Spleen (tissue), 11 donors: ENCODE results near the gene RBBP6. TPM values are rescaled to one million over a fixed set of nuclear protein-coding genes. Genes with fewer than 3 reads are reported as not detected.

Source experiments
- DNase-seq: peaks from one replicate; pipeline ENCODE4 v3.0.0-alpha.2; 2020
- H3K27ac ChIP-seq, 8 donors: fragments of 200-600 bp; sonication (generic) in 7 of 8; 1 replicate in 4 of 8; 2 replicates in 4 of 8; pipeline versions ENCODE4 v1.5.0 to v1.8.0; 2016 to 2021; ENCODE audit warnings: inconsistent platforms in 4 of 8, mild to moderate bottlenecking in 4 of 8, moderate library complexity in 1 of 8
- H3K27me3 ChIP-seq, 7 donors: fragments of 200-600 bp; sonication (generic) in 6 of 7; replicated peaks in 1 of 7; 1 replicate in 4 of 7; 2 replicates in 3 of 7; pipeline versions ENCODE4 v1.5.0 to v1.8.0; 2016 to 2021; ENCODE audit warnings: inconsistent platforms in 3 of 7, mild to moderate bottlenecking in 1 of 7
- H3K36me3 ChIP-seq, 6 donors: fragments of 200-600 bp; sonication (generic) in 5 of 6; 1 replicate in 4 of 6; 2 replicates in 2 of 6; pipeline versions ENCODE4 v1.5.0 to v1.8.0; 2016 to 2021; ENCODE audit warnings: inconsistent platforms in 2 of 6
- H3K4me1 ChIP-seq, 6 donors: fragments of 200-600 bp; sonication (generic) in 5 of 6; 1 replicate in 3 of 6; 2 replicates in 3 of 6; pipeline versions ENCODE4 v1.5.0 to v1.8.0; 2016 to 2021; ENCODE audit warnings: inconsistent platforms in 3 of 6
- H3K4me3 ChIP-seq, 8 donors: fragments of 200-600 bp; sonication (generic) in 7 of 8; 1 replicate in 4 of 8; 2 replicates in 4 of 8; pipeline versions ENCODE4 v1.5.0 to v1.8.0; 2016 to 2021; ENCODE audit warnings: inconsistent platforms in 4 of 8, mild to moderate bottlenecking in 4 of 8, moderate library complexity in 2 of 8
- H3K9me3 ChIP-seq, 8 donors: fragments of 200-600 bp; sonication (generic) in 7 of 8; 1 replicate in 4 of 8; 2 replicates in 4 of 8; pipeline versions ENCODE4 v1.5.0 to v1.8.0; 2016 to 2021; ENCODE audit warnings: inconsistent platforms in 4 of 8
- POLR2A ChIP-seq, 3 donors: fragments of 450-650 bp; IDR thresholded peaks; one replicate each; pipeline ENCODE4 v1.5.1; 2017; ENCODE audit warnings: antibody characterized with exemption in 3 of 3, mild to moderate bottlenecking in 1 of 3
- POLR2AphosphoS5 ChIP-seq, 3 donors: sonication (generic); formaldehyde crosslinking; IDR thresholded peaks; one replicate each; pipeline ENCODE4 v1.5.1; 2017; ENCODE audit warnings: antibody characterized with exemption in 3 of 3
- WGBS, 5 donors: extraction: QIAGEN DNeasy Blood & Tissue Kit in 3 of 5; methylation state at CpG; one replicate each; pipeline versions ENCODE4 v1.1.5 to v1.1.7; 2013 to 2018; 5-methylcytosine and 5-hydroxymethylcytosine counted together
- intact Hi-C: fragments of 100-400 bp; cut with DNase I; formaldehyde crosslinking; loops from one replicate; pipeline ENCODE4 v1.15.0; 2023; ENCODE audit warnings: low total_unique reads
- polyA plus RNA-seq, 3 donors: library from polyadenylated mRNA; stranded (reverse); fragments of 200-250 nt; gene quantifications; one replicate each; pipeline ENCODE4 v1.2.1, GENCODE V29; 2013
- total RNA-seq, 7 donors: library from RNA; depleted of rRNA in 3 of 7; stranded (reverse); fragments of >200 nt in 3 of 7; fragmentation: NEBNext Ultra II Directional in 4 of 7; extraction: Animal tissue kit (Norgen Biotek cat#: 25700) in 4 of 7; gene quantifications; one replicate each; pipeline versions ENCODE4 v1.1.0 to v1.2.1, GENCODE V29; 2016 to 2021
- TF ChIP-seq, protein P1 (sequence below), 11 experiments: fragments of 200-600 bp in 7 of 11; fragments of 450-650 bp in 4 of 11; sonication (generic) in 4 of 11; IDR thresholded peaks in 8 of 11; conservative IDR thresholded peaks in 3 of 11; 1 replicate in 7 of 11; 2 replicates in 4 of 11; pipeline versions ENCODE4 v1.4.0 to v1.8.0; 2016 to 2021; ENCODE audit warnings: antibody characterized with exemption in 11 of 11, inconsistent platforms in 4 of 11, mild to moderate bottlenecking in 1 of 11
- donor health status: healthy with polysubstance abuse.
- donor health status: DM: no; HTN: no; CAD: no; lungs with moderate emphysema.
- donor health status: DM: no; HTN: no; CAD: no.
- donor health status: Bipolar disorder and iron deficiency.
- donor health status: healthy.
- donor health status: DM: no; HTN: no; CAD: no.
- donor health status: DM: yes; HTN: yes; CAD: no.

Gene RBBP6
- total and polyA plus RNA-seq, 10 donors = 34.3 to 83.9 (median 66.4) TPM

DNA sequence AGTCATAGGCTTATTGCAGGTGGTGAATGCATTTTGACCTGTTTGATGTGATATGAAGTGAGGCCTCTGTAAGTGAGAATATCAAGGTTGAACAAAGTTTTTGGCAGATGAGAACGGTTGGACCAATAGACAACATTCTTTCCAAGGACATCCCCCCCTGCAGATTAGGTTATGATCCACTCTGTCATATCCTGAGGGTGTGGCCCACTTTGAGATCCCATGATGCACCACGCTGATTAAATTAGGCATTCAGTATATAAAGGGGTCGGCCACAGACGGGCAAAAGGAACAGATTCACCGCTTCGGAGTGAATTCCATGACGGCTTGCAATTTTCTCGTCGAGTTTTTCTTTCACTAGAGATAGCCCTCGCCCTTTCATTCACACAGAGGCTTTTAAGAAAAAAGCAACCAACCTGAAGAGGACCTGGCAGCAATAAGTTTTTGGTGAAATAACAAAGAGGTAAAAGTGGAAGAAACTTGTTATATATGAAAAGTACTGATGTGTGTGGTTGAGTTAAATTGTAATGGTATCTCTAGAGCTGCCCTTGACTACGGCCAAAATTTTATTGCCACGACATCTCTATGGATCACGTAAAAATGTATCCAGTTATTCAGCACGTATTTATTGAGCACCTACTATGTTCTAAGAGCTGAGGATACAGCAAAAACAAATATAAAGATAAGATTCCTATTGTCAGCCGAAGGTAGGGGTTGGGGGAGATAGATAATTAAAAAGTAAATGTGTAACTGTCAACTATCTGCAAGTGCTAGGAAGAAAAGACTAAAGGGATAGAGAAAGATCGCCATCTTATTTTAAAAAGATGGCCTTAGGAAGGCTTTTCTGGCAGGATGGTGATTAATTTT is 1.7 kb upstream of the RBBP6 start:
- TF ChIP-seq, protein P1, sequence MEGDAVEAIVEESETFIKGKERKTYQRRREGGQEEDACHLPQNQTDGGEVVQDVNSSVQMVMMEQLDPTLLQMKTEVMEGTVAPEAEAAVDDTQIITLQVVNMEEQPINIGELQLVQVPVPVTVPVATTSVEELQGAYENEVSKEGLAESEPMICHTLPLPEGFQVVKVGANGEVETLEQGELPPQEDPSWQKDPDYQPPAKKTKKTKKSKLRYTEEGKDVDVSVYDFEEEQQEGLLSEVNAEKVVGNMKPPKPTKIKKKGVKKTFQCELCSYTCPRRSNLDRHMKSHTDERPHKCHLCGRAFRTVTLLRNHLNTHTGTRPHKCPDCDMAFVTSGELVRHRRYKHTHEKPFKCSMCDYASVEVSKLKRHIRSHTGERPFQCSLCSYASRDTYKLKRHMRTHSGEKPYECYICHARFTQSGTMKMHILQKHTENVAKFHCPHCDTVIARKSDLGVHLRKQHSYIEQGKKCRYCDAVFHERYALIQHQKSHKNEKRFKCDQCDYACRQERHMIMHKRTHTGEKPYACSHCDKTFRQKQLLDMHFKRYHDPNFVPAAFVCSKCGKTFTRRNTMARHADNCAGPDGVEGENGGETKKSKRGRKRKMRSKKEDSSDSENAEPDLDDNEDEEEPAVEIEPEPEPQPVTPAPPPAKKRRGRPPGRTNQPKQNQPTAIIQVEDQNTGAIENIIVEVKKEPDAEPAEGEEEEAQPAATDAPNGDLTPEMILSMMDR (IDR thresholded peaks at IDR 0.05 in 8 of 11, conservative IDR thresholded peaks at IDR 0.05 in 3 of 11) = no peak
- TF ChIP-seq POLR2A (IDR thresholded peaks at IDR 0.05) = peak in 1 of 3 donors; percentile 60
- peak in 1 of 3 donors; percentile 74 for TF ChIP-seq POLR2AphosphoS5 (IDR thresholded peaks at IDR 0.05)
- peaks cover 6 to 38% (median 26%) of the 10 kb centered on the region in 6 donors for H3K4me1 ChIP-seq
- no peaks in the 10 kb centered on the region for H3K9me3 ChIP-seq
- H3K27me3 ChIP-seq = no peaks in the 10 kb centered on the region
- WGBS, 5 donors = 74 to 88% (median 85%) methylated on average over 16 of the region's 16 CpGs
- DNase-seq = no peak
- no peaks in the 10 kb centered on the region for H3K36me3 ChIP-seq
- H3K27ac ChIP-seq = peak overlapping the region in 6 of 8 donors; percentile 45 to 100 (median 56)
- intact Hi-C loops = no loop called here
- H3K4me3 ChIP-seq = peak overlapping the region in 1 of 8 donors; percentile 82

DNA sequence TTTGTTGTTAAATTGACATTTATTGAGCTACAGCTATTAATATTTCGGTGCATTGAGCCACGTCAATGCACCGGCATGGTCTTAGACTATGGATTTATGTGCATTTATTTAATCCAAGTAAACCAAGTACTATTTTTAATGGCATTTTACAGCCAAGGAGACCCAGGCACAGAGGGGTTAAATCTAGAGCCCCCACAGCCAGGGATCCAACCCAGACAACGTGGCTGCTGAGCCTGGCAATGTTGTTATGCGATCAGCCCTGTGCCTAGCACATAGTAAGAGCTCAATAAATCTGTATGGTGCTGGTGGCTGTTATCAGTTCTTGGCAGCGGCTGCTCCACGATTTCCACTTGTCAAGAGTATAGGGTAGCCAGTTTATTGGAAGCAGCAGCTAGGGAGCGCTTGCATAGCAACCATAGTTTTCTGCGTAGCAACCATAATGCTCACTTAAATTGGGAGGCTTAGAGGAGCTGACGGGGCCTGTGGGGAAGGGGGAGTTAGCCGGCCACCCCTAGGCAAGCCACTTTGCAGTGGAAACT is 541 bp upstream of the RBBP6 start:
- 16 to 23% (median 21%) methylated on average over 9 to 11 of the region's 11 CpGs for WGBS, 5 donors

DNA sequence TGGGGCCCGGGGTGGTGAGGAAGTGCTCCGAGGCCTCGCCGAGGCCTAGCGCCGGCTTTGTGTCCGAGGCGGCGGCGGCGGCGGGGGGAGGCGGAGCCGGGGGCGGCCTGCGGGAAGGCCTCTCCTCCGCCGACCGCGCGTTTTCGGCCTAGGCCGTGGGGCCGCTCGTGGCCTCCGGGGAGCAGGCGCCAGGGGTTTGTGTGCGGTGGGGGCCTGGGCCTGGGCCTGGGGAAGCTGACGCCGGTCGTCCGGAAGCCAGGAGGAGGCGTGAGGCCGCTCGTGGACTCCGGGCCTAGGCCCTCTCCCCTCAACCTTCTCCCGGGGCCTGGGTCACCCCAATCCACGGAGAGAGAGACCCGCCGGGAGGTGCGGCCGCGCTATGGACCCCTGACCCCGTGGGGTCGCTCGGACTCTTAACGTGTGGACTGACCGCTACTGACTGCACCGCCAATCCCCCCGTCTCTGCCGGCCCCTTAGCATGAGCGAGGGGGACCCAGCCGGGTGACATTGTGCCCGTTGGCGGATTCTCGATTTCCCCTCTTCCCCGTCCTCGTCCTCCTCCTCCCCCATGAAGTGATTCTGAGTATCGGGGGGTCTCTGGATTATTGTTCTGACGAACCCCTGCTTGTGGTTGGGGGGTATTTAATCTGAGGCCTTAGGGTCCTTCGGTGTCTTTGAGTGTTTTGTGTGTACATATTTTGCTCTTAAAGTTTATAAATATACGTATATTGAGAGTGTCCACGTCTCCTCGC is 660 bp downstream of the RBBP6 start:
- intact Hi-C loops = no loop called here
- Histone ChIP-seq H3K4me3 (peak overlapping the region; percentile 67 to 82 (median 76)), H3K9me3 (no peaks in the 10 kb centered on the region), H3K4me1 (peaks cover 27 to 61% (median 49%) of the 10 kb centered on the region in 6 donors), H3K36me3 (peaks cover 0 to 4% (median 0%) of the 10 kb centered on the region in 6 donors), H3K27me3 (no peaks in the 10 kb centered on the region), H3K27ac (peak overlapping the region; percentile 93 to 100 (median 100))
- TF ChIP-seq POLR2AphosphoS5 (IDR thresholded peaks at IDR 0.05) (no peak), POLR2A (IDR thresholded peaks at IDR 0.05) (no peak)
- TF ChIP-seq, protein P1 (IDR thresholded peaks at IDR 0.05 in 8 of 11, conservative IDR thresholded peaks at IDR 0.05 in 3 of 11) = no peak
- peak; percentile 95 for DNase-seq
- 0 to 1% (median 0%) methylated on average over 24 to 64 of the region's 64 CpGs for WGBS, 5 donors

More for the DNA sequence above, 541 bp upstream of the RBBP6 start:
- no peaks in the 10 kb centered on the region for H3K36me3 ChIP-seq
- no peaks in the 10 kb centered on the region for H3K9me3 ChIP-seq
- peaks cover 15 to 49% (median 37%) of the 10 kb centered on the region in 6 donors for H3K4me1 ChIP-seq
- DNase-seq = no peak
- peak overlapping the region; percentile 67 to 82 (median 76) for H3K4me3 ChIP-seq
- H3K27ac ChIP-seq = peak overlapping the region; percentile 93 to 100 (median 100)
- TF ChIP-seq, protein P1 (IDR thresholded peaks at IDR 0.05 in 8 of 11, conservative IDR thresholded peaks at IDR 0.05 in 3 of 11) = no peak
- intact Hi-C loops = no loop called here
- no peaks in the 10 kb centered on the region for H3K27me3 ChIP-seq
